K562 (cell line): Measurements from ENCODE around the gene ZBTB20. TPM values are rescaled to one million over a fixed set of nuclear protein-coding genes. Genes with fewer than 3 reads are reported as not detected.

ENCODE experiments used
- ATAC-seq: fragments of 200-7000 bp; cut with Tn5 transposase; 3 replicates; pipeline ENCODE4 v1.9.1; 2020; ENCODE audit warnings: moderate library complexity
- BruUV-seq: library from RNA; stranded (reverse); fragments of 400-500 nt; replicated peaks from 2 replicates; lab custom pipeline; 2021; lab: Mats Ljungman, UMichigan
- CTCF ChIA-PET: fragments of 300-600 bp; formaldehyde crosslinking; extraction: SDS; loops from one replicate; lab custom pipeline; 2021; ENCODE audit warnings: low intra/inter-chr PET ratio; lab: Yijun Ruan, JAX
- POLR2A ChIA-PET: fragments of 300-600, 350-650 bp; sonication (Branson Sonifier 250); formaldehyde crosslinking; extraction: SDS; loops from one replicate; lab custom pipeline; 2021; ENCODE audit warnings: antibody characterized with exemption, inconsistent platforms; lab: Yijun Ruan, JAX
- DNase-seq, 4 experiments: peaks; one replicate each; pipeline versions ENCODE4 v3.0.0 to v3.0.0-alpha.2; 2011 to 2018; ENCODE audit warnings: low spot score in 3 of 4, mixed read lengths in 3 of 4; ENCODE audit errors: extremely low read depth in 1 of 4
- FAIRE-seq: peaks from 2 replicates; lab custom pipeline; 2011; peaks lifted over from hg19 to GRCh38; lab: Jason Lieb, UNC
- H2AFZ ChIP-seq: 2 replicates; pipeline ENCODE4 v1.6.0; 2011; ENCODE audit warnings: low read depth, low read length, control low read depth, inconsistent platforms
- H3K27ac ChIP-seq: fragments of 200-600 bp; 3 replicates; pipeline ENCODE4 v1.8.0; 2011; ENCODE audit warnings: low read depth, mild to moderate bottlenecking, control low read depth, inconsistent platforms, low read length, moderate library complexity, mixed read lengths; ENCODE audit errors: extremely low read depth
- H3K27me3 ChIP-seq, 2 experiments: fragments of 300-600 bp in 1 of 2; 2 replicates in 1 of 2; 3 replicates in 1 of 2; pipeline versions ENCODE4 v1.6.0 to v1.8.0; 2011; ENCODE audit warnings: inconsistent platforms in 2 of 2, low read length in 2 of 2, mild to moderate bottlenecking in 1 of 2, mixed read lengths in 1 of 2, moderate library complexity in 1 of 2; ENCODE audit not compliant: control insufficient read depth in 2 of 2, insufficient read depth in 2 of 2
- H3K36me3 ChIP-seq: fragments of 300-600 bp; 3 replicates; pipeline ENCODE4 v1.8.0; 2011; ENCODE audit warnings: mild to moderate bottlenecking, low read length, inconsistent platforms; ENCODE audit not compliant: control insufficient read depth, insufficient read depth
- H3K4me1 ChIP-seq, 2 experiments: fragments of 200-600 bp in 1 of 2; replicated peaks in 1 of 2; 2 replicates in 1 of 2; 3 replicates in 1 of 2; pipeline versions ENCODE4 v1.5.1 to v1.8.0; 2011; ENCODE audit warnings: inconsistent platforms in 2 of 2, low read length in 2 of 2, mild to moderate bottlenecking in 1 of 2, mixed read lengths in 1 of 2, moderate library complexity in 1 of 2; ENCODE audit not compliant: control insufficient read depth in 2 of 2, insufficient read depth in 2 of 2
- H3K4me2 ChIP-seq: 2 replicates; pipeline ENCODE4 v1.6.1; 2011; ENCODE audit warnings: low read length, control low read depth, inconsistent platforms, mixed read lengths; ENCODE audit not compliant: insufficient read depth
- H3K4me3 ChIP-seq: fragments of 200-600 bp; sonication (generic), shearing (Covaris generic); 2 replicates; pipeline ENCODE4 v1.5.1; 2016; ENCODE audit warnings: control low read depth, inconsistent platforms
- H3K79me2 ChIP-seq: fragments of 200-600 bp; 3 replicates; pipeline ENCODE4 v1.8.0; 2011; ENCODE audit warnings: low read length, inconsistent platforms; ENCODE audit not compliant: control insufficient read depth, insufficient read depth
- H3K9ac ChIP-seq, 2 experiments: 2 replicates each; pipeline versions ENCODE4 v1.6.0 to v1.6.1; 2011; ENCODE audit warnings: low read depth in 2 of 2, low read length in 2 of 2, control low read depth in 1 of 2, inconsistent platforms in 1 of 2, mild to moderate bottlenecking in 1 of 2, mixed read lengths in 1 of 2; ENCODE audit not compliant: insufficient read depth in 1 of 2
- H3K9me1 ChIP-seq: one replicate; pipeline ENCODE4 v1.6.0; 2011; ENCODE audit warnings: inconsistent platforms, mild to moderate bottlenecking, low read length, moderate library complexity; ENCODE audit not compliant: control insufficient read depth, insufficient read depth
- H3K9me3 ChIP-seq: replicated peaks from 2 replicates; pipeline ENCODE4 v1.5.1; 2011; ENCODE audit warnings: low read depth, low read length, inconsistent platforms; ENCODE audit not compliant: control insufficient read depth, insufficient read depth
- H4K20me1 ChIP-seq: replicated peaks from 2 replicates; pipeline ENCODE4 v1.6.1; 2011; ENCODE audit warnings: low read length, inconsistent platforms, mixed read lengths; ENCODE audit not compliant: control insufficient read depth, insufficient read depth
- CTCF ChIP-seq, 3 experiments: IDR thresholded peaks in 2 of 3; conservative IDR thresholded peaks in 1 of 3; 2 replicates each; pipeline ENCODE4 v1.5.1; 2011 to 2012; ENCODE audit warnings: low read length in 3 of 3, mild to moderate bottlenecking in 3 of 3, control low read depth in 2 of 3, improper control_type of control experiment in 1 of 3, inconsistent platforms in 1 of 3, low read depth in 1 of 3, mixed read lengths in 1 of 3, moderate library complexity in 1 of 3; ENCODE audit not compliant: insufficient read depth in 2 of 3
- RAD21 ChIP-seq, 2 experiments: fragments of 250-450 bp in 1 of 2; fragments of 450-650 bp in 1 of 2; sonication (Bioruptor Pico) in 1 of 2; formaldehyde crosslinking in 1 of 2; IDR thresholded peaks in 1 of 2; conservative IDR thresholded peaks in 1 of 2; 2 replicates each; pipeline versions ENCODE4 v1.4.0 to v1.8.0; 2020 to 2022; ENCODE audit warnings: mild to moderate bottlenecking in 2 of 2, moderate library complexity in 1 of 2
- SMC3 ChIP-seq: conservative IDR thresholded peaks from 2 replicates; pipeline ENCODE4 v1.6.1; 2011; ENCODE audit warnings: low read depth, low read length, improper control_type of control experiment; ENCODE audit not compliant: insufficient read depth
- ZFX ChIP-seq: sonication (generic); formaldehyde crosslinking; IDR thresholded peaks from 2 replicates; pipeline ENCODE4 v1.8.0; 2022; ENCODE audit warnings: mild to moderate bottlenecking, missing genetic modification reagents, moderate library complexity
- WGBS: fragments of 100-300 bp; shearing (Covaris generic); methylation state at CpG from one replicate; pipeline ENCODE4 v1.1.6; 2016; ENCODE audit warnings: low coverage, mixed read lengths; ENCODE audit not compliant: insufficient coverage; ENCODE audit errors: missing lambda C conversion rate; 5-methylcytosine and 5-hydroxymethylcytosine counted together
- in situ Hi-C: fragments of 300-500 bp; cut with MboI; formaldehyde crosslinking; loops from 4 replicates; pipeline ENCODE4 v1.15.0; 2018; ENCODE audit warnings: inconsistent platforms, mixed read lengths
- intact Hi-C: fragments of 100-400 bp; cut with micrococcal nuclease; formaldehyde crosslinking; loops from 2 replicates; pipeline ENCODE4 v1.14.2; 2022
- polyA plus RNA-seq, 8 experiments: library from polyadenylated mRNA; depleted of rRNA in 4 of 8; stranded (reverse) in 5 of 8; unstranded in 3 of 8; fragments of >200 nt; fragmentation: Nextera tagmentation in 2 of 8; fragmentation: Illumina TruSeq in 1 of 8; extraction: Ambion mirVana in 2 of 8; extraction: Trizol in 1 of 8; gene quantifications; 2 replicates each; pipeline versions ENCODE4 v1.2.1 to v1.2.3, GENCODE V29; 2011 to 2014; ENCODE audit warnings: inconsistent platforms in 1 of 8, missing spikeins in 1 of 8
- total RNA-seq, 7 experiments: library from RNA; depleted of rRNA in 6 of 7; stranded (reverse); fragments of >200 nt in 6 of 7; fragmentation: Illumina TruSeq in 2 of 7; extraction: Trizol in 2 of 7; gene quantifications; 2 replicates each; pipeline versions ENCODE4 v1.2.1 to v1.2.3, GENCODE V29; 2011 to 2021; ENCODE audit warnings: low replicate concordance in 1 of 7

The ZBTB20 gene
- total and polyA plus RNA-seq, 9 of the 15 experiments (the other 6 are each of a cell fraction or from before 2014, with no cell fraction given): 0.17 to 1.7 (median 0.45) TPM

GRCh38 chr3:115040673-115041286, 106.3 kb downstream of the ZBTB20 start:
- WGBS: 3% methylated on average over 4 of the region's 4 CpGs
- Histone ChIP-seq H3K27me3 (no peaks in the 10 kb centered on the region), H3K36me3 (no peaks in the 10 kb centered on the region), H3K27ac (no peak overlapping the region), H2AFZ (no peak overlapping the region), H3K9me1 (no peaks in the 10 kb centered on the region), H4K20me1 (no peaks in the 10 kb centered on the region), H3K4me2 (no peak overlapping the region), H3K4me1 (no peaks in the 10 kb centered on the region), H3K9me3 (no peaks in the 10 kb centered on the region), H3K4me3 (no peak overlapping the region), H3K79me2 (no peaks in the 10 kb centered on the region), H3K9ac (no peak overlapping the region)
- no peak for ATAC-seq
- in situ Hi-C loops (no loop called here), intact Hi-C loops (no loop called here)
- POLR2A ChIA-PET: no interaction called here
- peak in 2 of 4 experiments; percentile 1 to 3 for DNase-seq
- no TSS peak for BruUV-seq
- CTCF ChIA-PET: interaction anchor here (1.4 kb wide), 1 partner anchor 51 kb away, joined by 5 read pairs; no protein-coding TSS in a partner anchor
- peak in 2 of 3 experiments; percentile 33 to 52; a peak in 3 of 6 replicates for TF ChIP-seq CTCF (IDR thresholded peaks at IDR 0.05 in 2 of 3, conservative IDR thresholded peaks at IDR 0.05 in 1 of 3; ENCODE audit: insufficient read depth in 2 of 3, low read depth in 1 of 3, low read length in 3 of 3)
- TF ChIP-seq ZFX (CRISPR knock-in tag): no peak
- 0 out of 2 replicates have a peak, but pooled peaks have one; percentile 7 for TF ChIP-seq SMC3
- TF ChIP-seq RAD21 (CRISPR knock-in tag; conservative IDR thresholded peaks at IDR 0.05 in 1 of 2, IDR thresholded peaks at IDR 0.05 in 1 of 2): peak; percentile 22 to 28; a peak in 2 of 4 replicates
- FAIRE-seq: no peak
